Immature natural killer cell (primary cell): ENCODE results near the gene IER3. TPM values are rescaled to one million over a fixed set of nuclear protein-coding genes. Genes with fewer than 3 reads are reported as not detected.

Experiments used
- DNase-seq, 3 donors: peaks; one replicate each; pipeline ENCODE4 v3.0.0; 2022; ENCODE audit warnings: mixed read lengths in 1 of 3
- H3K27ac Mint-ChIP-seq, 6 donors: one replicate each; pipeline ENCODE4 v1.8.0; 2020; ENCODE audit warnings: mixed read lengths in 6 of 6, mild to moderate bottlenecking in 5 of 6, inconsistent platforms in 4 of 6, moderate library complexity in 3 of 6
- H3K27me3 Mint-ChIP-seq, 3 donors: one replicate each; pipeline ENCODE4 v1.8.0; 2020 to 2021; ENCODE audit warnings: low read depth in 3 of 3, mild to moderate bottlenecking in 3 of 3, mixed read lengths in 3 of 3, moderate library complexity in 3 of 3, inconsistent platforms in 1 of 3
- H3K36me3 Mint-ChIP-seq, 3 donors: one replicate each; pipeline ENCODE4 v1.8.0; 2020; ENCODE audit warnings: mixed read lengths in 3 of 3, inconsistent platforms in 2 of 3, mild to moderate bottlenecking in 2 of 3
- H3K4me1 Mint-ChIP-seq, 2 donors: one replicate each; pipeline ENCODE4 v1.8.0; 2020; ENCODE audit warnings: inconsistent platforms in 2 of 2, mild to moderate bottlenecking in 2 of 2, mixed read lengths in 2 of 2, moderate library complexity in 1 of 2
- H3K4me3 Mint-ChIP-seq, 5 donors: one replicate each; pipeline ENCODE4 v1.8.0; 2020; ENCODE audit warnings: mild to moderate bottlenecking in 5 of 5, mixed read lengths in 5 of 5, inconsistent platforms in 3 of 5, moderate library complexity in 3 of 5
- H3K9me3 Mint-ChIP-seq, 6 donors: one replicate each; pipeline ENCODE4 v1.8.0; 2020; ENCODE audit warnings: mild to moderate bottlenecking in 6 of 6, mixed read lengths in 6 of 6, inconsistent platforms in 4 of 6, moderate library complexity in 3 of 6
- polyA plus RNA-seq, 3 donors: library from polyadenylated mRNA; unstranded; fragments of 300-500 nt; fragmentation: Illumina TruSeq; gene quantifications; one replicate each; pipeline ENCODE4 v1.2.3, GENCODE V29; 2021

Gene IER3
- polyA plus RNA-seq, 3 donors from 2014 or later: 1.0 to 2.7 (median 1.6) TPM

GRCh38 chr6:30749554-30750378, 5.4 kb upstream of the IER3 start:
- DNase-seq: no peak
- peaks cover 0 to 1% (median 0%) of the 10 kb centered on the region in 6 donors for H3K9me3 Mint-ChIP-seq
- H3K4me3 Mint-ChIP-seq: no peak overlapping the region
- H3K4me1 Mint-ChIP-seq: peaks cover 3 to 5% of the 10 kb centered on the region in 2 donors
- H3K27me3 Mint-ChIP-seq: peaks cover 0 to 2% (median 2%) of the 10 kb centered on the region in 3 donors
- peak overlapping the region in 2 of 6 donors; percentile 6 to 29 for H3K27ac Mint-ChIP-seq
- H3K36me3 Mint-ChIP-seq: no peaks in the 10 kb centered on the region

GRCh38 chr6:30748851-30749540, 4.6 kb upstream of the IER3 start:
- Mint-ChIP-seq H3K4me3 (no peak overlapping the region), H3K27me3 (peaks cover 0 to 2% (median 2%) of the 10 kb centered on the region in 3 donors), H3K27ac (peak overlapping the region in 1 of 6 donors; percentile 20), H3K4me1 (peaks cover 8 to 12% of the 10 kb centered on the region in 2 donors), H3K36me3 (no peaks in the 10 kb centered on the region), H3K9me3 (peaks cover 0 to 1% (median 0%) of the 10 kb centered on the region in 6 donors)
- DNase-seq: no peak

GRCh38 chr6:30747902-30748769, 3.8 kb upstream of the IER3 start:
- Mint-ChIP-seq H3K4me1 (peaks cover 17 to 21% of the 10 kb centered on the region in 2 donors), H3K4me3 (no peak overlapping the region), H3K27ac (peak overlapping the region in 1 of 6 donors; percentile 42), H3K9me3 (peaks cover 0 to 1% (median 0%) of the 10 kb centered on the region in 6 donors), H3K36me3 (no peaks in the 10 kb centered on the region), H3K27me3 (peaks cover 0 to 9% (median 2%) of the 10 kb centered on the region in 3 donors)
- DNase-seq: no peak

- H3K9me3 Mint-ChIP-seq: peaks cover 0 to 1% (median 0%) of the 10 kb centered on the region in 6 donors
- no peak overlapping the region for H3K27ac Mint-ChIP-seq
- no peaks in the 10 kb centered on the region for H3K36me3 Mint-ChIP-seq
- peaks cover 21 to 25% of the 10 kb centered on the region in 2 donors for H3K4me1 Mint-ChIP-seq
- H3K4me3 Mint-ChIP-seq: no peak overlapping the region
- DNase-seq: no peak
- H3K27me3 Mint-ChIP-seq: peaks cover 0 to 13% (median 6%) of the 10 kb centered on the region in 3 donors
These were observed 2.9 kb upstream of the IER3 start for GRCh38 chr6:30747300-30747687.

- Mint-ChIP-seq H3K9me3 (peaks cover 0 to under 1% (median 0%) of the 10 kb centered on the region in 6 donors), H3K36me3 (peaks cover 17 to 34% (median 20%) of the 10 kb centered on the region in 3 donors), H3K27me3 (peaks cover 3 to 24% (median 4%) of the 10 kb centered on the region in 3 donors), H3K4me1 (peaks cover 52 to 61% of the 10 kb centered on the region in 2 donors), H3K4me3 (peak overlapping the region; percentile 88 to 97 (median 89)), H3K27ac (peak overlapping the region; percentile 89 to 97 (median 94))
- peak; percentile 22 to 32 (median 29) for DNase-seq
These were observed 971 bp downstream of the IER3 start for GRCh38 chr6:30743099-30744053.

- Mint-ChIP-seq H3K4me1 (peaks cover 59 to 69% of the 10 kb centered on the region in 2 donors), H3K9me3 (peaks cover 0 to 2% (median 0%) of the 10 kb centered on the region in 6 donors), H3K27me3 (peaks cover 3 to 24% (median 4%) of the 10 kb centered on the region in 3 donors), H3K4me3 (peak within 1 kb of the TSS; percentile 89 to 97 (median 89)), H3K27ac (peak within 1 kb of the TSS; percentile 89 to 97 (median 94)), H3K36me3 (peaks cover 20 to 39% (median 21%) of the 10 kb centered on the region in 3 donors)
- peak; percentile 91 to 94 (median 91) for DNase-seq
These were observed 1.8 kb downstream of the IER3 start, which contains the start of gene FLOT1 for GRCh38 chr6:30742316-30743098. TSS of gene FLOT1 (minus strand) at chr6:30742687. CDS start at chr6:30742189, 498 bp downstream.

GRCh38 chr6:30741789-30742315, 2.5 kb downstream of the IER3 start:
- peak overlapping the region; percentile 89 to 91 (median 89) for H3K4me3 Mint-ChIP-seq
- H3K4me1 Mint-ChIP-seq: peaks cover 65 to 75% of the 10 kb centered on the region in 2 donors
- no peak for DNase-seq
- H3K9me3 Mint-ChIP-seq: peaks cover 0 to 2% (median 0%) of the 10 kb centered on the region in 6 donors
- H3K36me3 Mint-ChIP-seq: peaks cover 21 to 40% (median 22%) of the 10 kb centered on the region in 3 donors
- H3K27ac Mint-ChIP-seq: peak overlapping the region; percentile 76 to 94 (median 85)
- peaks cover 3 to 26% (median 4%) of the 10 kb centered on the region in 3 donors for H3K27me3 Mint-ChIP-seq

GRCh38 chr6:30741063-30741779, 3.1 kb downstream of the IER3 start:
- no peak for DNase-seq
- H3K4me1 Mint-ChIP-seq: peaks cover 71 to 82% of the 10 kb centered on the region in 2 donors

GRCh38 chr6:30740540-30740870, 3.8 kb downstream of the IER3 start:
- Mint-ChIP-seq H3K27ac (peak overlapping the region in 3 of 6 donors; percentile 23 to 60 (median 51)), H3K36me3 (peaks cover 21 to 48% (median 25%) of the 10 kb centered on the region in 3 donors), H3K27me3 (peaks cover 3 to 30% (median 4%) of the 10 kb centered on the region in 3 donors), H3K4me3 (peak overlapping the region in 4 of 5 donors; percentile 24 to 64 (median 53)), H3K4me1 (peaks cover 78 to 89% of the 10 kb centered on the region in 2 donors), H3K9me3 (peaks cover 0 to 2% (median 0%) of the 10 kb centered on the region in 6 donors)
- no peak for DNase-seq

More at GRCh38 chr6:30741063-30741779, 3.1 kb downstream of the IER3 start:
- peaks cover 21 to 42% (median 25%) of the 10 kb centered on the region in 3 donors for H3K36me3 Mint-ChIP-seq
- H3K27ac Mint-ChIP-seq: peak overlapping the region; percentile 76 to 94 (median 85)
- H3K9me3 Mint-ChIP-seq: peaks cover 0 to 2% (median 0%) of the 10 kb centered on the region in 6 donors
- H3K27me3 Mint-ChIP-seq: peaks cover 3 to 28% (median 4%) of the 10 kb centered on the region in 3 donors
- peak overlapping the region; percentile 89 to 91 (median 89) for H3K4me3 Mint-ChIP-seq

GRCh38 chr6:30738532-30738931, 5.8 kb downstream of the IER3 start:
- Mint-ChIP-seq H3K27ac (peak overlapping the region; percentile 46 to 96 (median 56)), H3K4me3 (peak overlapping the region in 3 of 5 donors; percentile 18 to 44 (median 35)), H3K9me3 (peaks cover 0 to 2% (median 0%) of the 10 kb centered on the region in 6 donors), H3K36me3 (peaks cover 21 to 52% (median 25%) of the 10 kb centered on the region in 3 donors), H3K4me1 (peaks cover 70 to 73% of the 10 kb centered on the region in 2 donors), H3K27me3 (peaks cover 3 to 24% (median 4%) of the 10 kb centered on the region in 3 donors)
- no peak for DNase-seq
